OCI-LY7 (cell line): ENCODE data around the gene CYTH3.

Source experiments
- CTCF ChIP-seq: fragments of 200-600 bp; sonication (generic); conservative IDR thresholded peaks from 2 replicates; pipeline ENCODE4 v1.5.1; 2014; ENCODE audit warnings: mild to moderate bottlenecking, antibody characterized with exemption, low read length, moderate library complexity, mixed read lengths
- EZH2phosphoT487 ChIP-seq: fragments of 200-600 bp; sonication (generic); IDR thresholded peaks from 2 replicates; pipeline ENCODE4 v1.6.1; 2018; ENCODE audit warnings: low read depth, borderline replicate concordance, mild to moderate bottlenecking, mixed run types, antibody characterized with exemption, low read length, moderate library complexity, mixed read lengths

GRCh38 chr7:6252748-6253147, 19.7 kb downstream of the CYTH3 start:
- TF ChIP-seq CTCF (no peak), EZH2phosphoT487 (no peak)
